GM12864 (cell line): ENCODE data around the gene KCNAB1.

Experiments
- DNase-seq: peaks from one replicate; pipeline ENCODE4 v3.0.0-alpha.2; 2011; ENCODE audit warnings: low read depth
- H3K4me3 ChIP-seq: 2 replicates; pipeline ENCODE4 v1.5.1; 2011; ENCODE audit warnings: mild to moderate bottlenecking, low read depth, low read length, control low read depth
- TF ChIP-seq, protein P1 (sequence below): IDR thresholded peaks from 2 replicates; pipeline ENCODE4 v1.5.1; 2011; ENCODE audit warnings: low read depth, mild to moderate bottlenecking, moderate library complexity, low read length, control low read depth, inconsistent platforms; ENCODE audit errors: missing control alignments

The KCNAB1 gene

GRCh38 chr3:156285626-156286025 lies 165.2 kb downstream of the KCNAB1 start:
- no peak for DNase-seq
- no peak overlapping the region for H3K4me3 ChIP-seq
- TF ChIP-seq, protein P1, sequence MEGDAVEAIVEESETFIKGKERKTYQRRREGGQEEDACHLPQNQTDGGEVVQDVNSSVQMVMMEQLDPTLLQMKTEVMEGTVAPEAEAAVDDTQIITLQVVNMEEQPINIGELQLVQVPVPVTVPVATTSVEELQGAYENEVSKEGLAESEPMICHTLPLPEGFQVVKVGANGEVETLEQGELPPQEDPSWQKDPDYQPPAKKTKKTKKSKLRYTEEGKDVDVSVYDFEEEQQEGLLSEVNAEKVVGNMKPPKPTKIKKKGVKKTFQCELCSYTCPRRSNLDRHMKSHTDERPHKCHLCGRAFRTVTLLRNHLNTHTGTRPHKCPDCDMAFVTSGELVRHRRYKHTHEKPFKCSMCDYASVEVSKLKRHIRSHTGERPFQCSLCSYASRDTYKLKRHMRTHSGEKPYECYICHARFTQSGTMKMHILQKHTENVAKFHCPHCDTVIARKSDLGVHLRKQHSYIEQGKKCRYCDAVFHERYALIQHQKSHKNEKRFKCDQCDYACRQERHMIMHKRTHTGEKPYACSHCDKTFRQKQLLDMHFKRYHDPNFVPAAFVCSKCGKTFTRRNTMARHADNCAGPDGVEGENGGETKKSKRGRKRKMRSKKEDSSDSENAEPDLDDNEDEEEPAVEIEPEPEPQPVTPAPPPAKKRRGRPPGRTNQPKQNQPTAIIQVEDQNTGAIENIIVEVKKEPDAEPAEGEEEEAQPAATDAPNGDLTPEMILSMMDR, result no peak

DNA sequence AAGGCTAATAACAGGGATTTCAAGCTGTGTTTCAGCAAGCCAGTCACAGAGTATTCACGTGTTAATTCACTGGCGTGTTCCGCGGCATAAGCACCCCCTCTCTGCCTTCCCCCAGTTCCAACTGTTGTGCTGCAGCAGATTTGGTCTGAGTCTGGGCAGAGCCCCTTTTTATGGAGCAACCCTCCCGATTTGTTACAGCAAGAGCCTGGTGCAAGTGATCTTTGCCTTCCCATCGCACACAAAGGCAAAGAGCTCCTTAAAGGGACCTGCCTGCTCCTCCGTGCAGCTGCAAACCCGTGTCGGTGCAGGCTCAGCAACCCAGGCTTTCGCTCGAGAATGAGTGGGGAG lies 170.5 kb downstream of the KCNAB1 start:
- TF ChIP-seq, protein P1, result no peak
- no peak for DNase-seq
- no peak overlapping the region for H3K4me3 ChIP-seq

GRCh38 chr3:156291272-156292123 lies 171.1 kb downstream of the KCNAB1 start:
- TF ChIP-seq, protein P1, result no peak
- DNase-seq, result no peak
- H3K4me3 ChIP-seq, result no peak overlapping the region

DNA sequence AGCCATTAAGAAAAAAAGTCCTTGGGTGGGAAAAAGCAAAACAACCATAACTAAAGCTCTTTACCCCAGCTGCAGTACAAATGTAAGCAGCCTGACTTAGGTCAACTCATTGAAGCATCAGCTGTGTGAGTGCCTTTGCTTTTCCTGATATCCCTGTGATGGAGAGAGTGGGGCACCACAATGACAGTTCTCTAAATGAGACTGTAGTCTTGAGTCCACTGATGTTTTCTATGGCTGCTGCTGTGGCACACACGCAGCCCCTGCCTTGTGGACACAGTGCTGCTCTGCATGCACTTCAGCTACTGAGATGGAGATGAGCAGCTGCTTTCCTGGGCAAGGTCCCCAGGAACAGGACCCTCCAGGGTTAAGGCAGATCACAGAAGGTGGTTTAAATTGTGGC lies 173.2 kb downstream of the KCNAB1 start:
- no peak for DNase-seq
- TF ChIP-seq, protein P1, result no peak
- no peak overlapping the region for H3K4me3 ChIP-seq

DNA sequence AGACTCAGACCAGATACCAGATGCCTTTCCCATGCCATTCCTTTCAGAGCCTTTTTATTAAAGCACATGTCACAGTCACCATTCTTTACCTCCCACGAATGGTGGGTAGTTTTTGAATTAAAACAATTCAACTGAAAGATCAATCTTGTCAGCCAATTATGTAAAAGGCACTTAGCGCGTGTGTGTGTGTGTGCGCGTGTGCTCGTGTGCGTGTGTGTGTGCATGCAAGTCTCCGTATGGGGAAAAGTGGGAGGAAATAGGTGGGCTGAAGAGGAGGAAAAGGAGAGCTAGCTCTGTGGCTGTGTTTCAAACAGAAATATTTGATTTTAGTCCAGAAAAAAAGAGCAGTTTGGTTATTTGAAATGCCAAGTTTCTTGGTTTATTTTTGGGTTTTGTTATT lies 177.2 kb downstream of the KCNAB1 start:
- TF ChIP-seq, protein P1, result no peak
- H3K4me3 ChIP-seq, result no peak overlapping the region
- DNase-seq, result no peak

- TF ChIP-seq, protein P1, result no peak
- no peak for DNase-seq
- H3K4me3 ChIP-seq, result no peak overlapping the region
Observed at GRCh38 chr3:156298014-156298413, 177.6 kb downstream of the KCNAB1 start.

DNA sequence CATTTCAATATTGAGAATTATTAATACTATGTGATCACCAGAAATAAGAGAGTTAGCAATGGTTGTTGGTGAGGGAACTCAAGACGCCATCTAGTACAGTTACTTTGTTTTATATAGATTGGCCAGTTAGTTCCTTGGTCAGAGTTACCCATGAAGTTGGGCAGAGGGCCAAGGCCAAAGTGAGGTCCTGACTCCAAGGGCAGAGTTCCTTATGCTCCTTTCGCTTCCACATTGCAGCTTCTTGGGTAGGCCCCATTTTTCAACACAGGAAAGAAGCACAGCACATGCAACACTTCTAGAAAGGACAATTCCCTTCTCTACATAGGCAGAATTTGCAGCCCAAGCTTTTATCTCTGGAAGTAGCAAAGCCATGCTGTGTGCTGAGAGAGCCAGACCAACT lies 178.6 kb downstream of the KCNAB1 start:
- no peak overlapping the region for H3K4me3 ChIP-seq
- no peak for DNase-seq
- TF ChIP-seq, protein P1, result no peak
